ENCODE data around the gene PSMD3. TPM values are rescaled to one million over a fixed set of nuclear protein-coding genes. Genes with fewer than 3 reads are reported as not detected.

Gene PSMD3
- total and polyA plus RNA-seq, 2 of the 4 experiments (the other 2 are of a cell fraction), result 123 to 155 TPM

GRCh38 chr17:40032322-40033320 lies 52.0 kb downstream of the PSMD3 start (continued):
- TF ChIP-seq BHLHE40 (IDR thresholded peaks at IDR 0.05; ENCODE audit: low read depth, low read length), result no peak
- TF ChIP-seq RAD21 (IDR thresholded peaks at IDR 0.05; ENCODE audit: low read length), result no peak

DNA sequence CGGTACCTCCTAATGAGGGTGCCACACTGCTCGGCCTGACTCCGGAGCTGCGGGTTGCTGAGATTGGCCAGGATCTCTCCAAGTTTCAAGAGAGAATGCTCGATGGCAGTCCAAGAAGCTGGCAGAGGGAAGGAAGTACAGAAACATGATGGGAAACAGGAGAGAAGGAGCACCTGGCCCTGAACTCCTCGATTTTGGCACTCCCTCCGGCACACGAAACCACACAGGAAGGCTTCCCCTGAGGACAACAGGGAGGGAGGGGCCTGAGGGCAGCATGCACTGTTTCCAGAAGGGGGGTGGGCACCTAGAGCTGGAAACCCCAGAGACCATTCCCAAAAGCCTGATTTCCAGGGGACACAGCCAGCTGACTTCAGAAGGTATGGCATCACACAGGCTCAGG lies 52.7 kb downstream of the PSMD3 start:
- Histone ChIP-seq H3K27ac (ENCODE audit: insufficient read depth, low read length) (no peak overlapping the region), H2BK20ac (ENCODE audit: low read depth, low read length) (no peak overlapping the region), H2AFZ (replicated peaks; ENCODE audit: low read length, poor library complexity) (no peak overlapping the region), H2AK5ac (ENCODE audit: low read depth, low read length) (no peak overlapping the region), H3K4ac (ENCODE audit: low read depth, low read length) (no peak overlapping the region), H3K79me1 (ENCODE audit: low read depth in 1 of 2, low read length in 2 of 2) (peaks cover 4 to 12% of the 10 kb centered on the region in 2 experiments; a peak in 2 of 4 replicates), H2AK9ac (replicated peaks; ENCODE audit: low read depth, low read length, poor library complexity) (no peak overlapping the region), H3K14ac (replicated peaks; ENCODE audit: low read depth, low read length) (no peak overlapping the region), H3K4me2 (ENCODE audit: low read depth, low read length) (no peak overlapping the region), H3K23ac (ENCODE audit: low read depth, low read length) (no peak overlapping the region), H4K8ac (ENCODE audit: low read depth in 2 of 2, low read length in 2 of 2) (no peak overlapping the region), H3K27me3 (ENCODE audit: control insufficient read depth, insufficient read depth, low read length) (no peaks in the 10 kb centered on the region), H3K56ac (ENCODE audit: extremely low read depth, insufficient read depth, low read length) (no peak overlapping the region), H2BK5ac (ENCODE audit: low read depth, low read length, poor library complexity, severe bottlenecking) (no peak overlapping the region), H4K20me1 (ENCODE audit: insufficient read depth, low read length) (no peaks in the 10 kb centered on the region), H4K91ac (ENCODE audit: insufficient read depth, low read depth, low read length) (no peak overlapping the region), H3K36me3 (ENCODE audit: control insufficient read depth, insufficient read depth, low read length) (peaks cover 54% of the 10 kb centered on the region), H3K9ac (ENCODE audit: low read depth, low read length) (no peak overlapping the region), H2BK15ac (ENCODE audit: low read depth, low read length) (no peak overlapping the region), H3K4me3 (ENCODE audit: insufficient read depth, low read depth, low read length) (no peak overlapping the region), H3K4me1 (ENCODE audit: control insufficient read depth, insufficient read depth, low read length) (no peaks in the 10 kb centered on the region), H3K18ac (ENCODE audit: low read depth, low read length) (no peak overlapping the region), H3K9me1 (ENCODE audit: insufficient read depth, low read length) (no peaks in the 10 kb centered on the region), H3K9me3 (ENCODE audit: control insufficient read depth, insufficient read depth, low read length) (no peaks in the 10 kb centered on the region), H2BK120ac (ENCODE audit: low read depth, low read length) (no peak overlapping the region), H4K5ac (ENCODE audit: low read depth, low read length) (no peak overlapping the region)
- in situ Hi-C loops (cut with MboI; ENCODE audit: low sequenced_read_pairs), result no loop called here
- no peak for ATAC-seq (ENCODE audit: low read depth)
- intact Hi-C loops (cut with micrococcal nuclease), result no loop called here
- 100% methylated on average over 2 of the region's 8 CpGs; no CpG with 5 or more reads in 1 of the 2 experiments for WGBS, 2 experiments (ENCODE audit: extremely low coverage in 2 of 2, insufficient read length in 1 of 2)
- no TSS peak for BruUV-seq (replicated peaks)
- ChIA-PET CTCF (no interaction called here), POLR2A (ENCODE audit: unreplicated experiment) (no interaction called here)
- no peak for DNase-seq
- dilution Hi-C loops (cut with HindIII; ENCODE audit: low sequenced_read_pairs, unreplicated experiment), result no loop called here
- no peak for TF ChIP-seq POLR2A (IDR thresholded peaks at IDR 0.05; ENCODE audit: low read depth, low read length)
- no peak for TF ChIP-seq CHD1 (IDR thresholded peaks at IDR 0.05; ENCODE audit: low read depth, low read length)
- TF ChIP-seq BHLHE40 (IDR thresholded peaks at IDR 0.05; ENCODE audit: low read depth, low read length), result no peak
- TF ChIP-seq CEBPB (IDR thresholded peaks at IDR 0.05; ENCODE audit: low read depth, low read length), result no peak
- TF ChIP-seq NFE2L2 (IDR thresholded peaks at IDR 0.05; ENCODE audit: low read depth, low read length), result no peak
- no peak for TF ChIP-seq RAD21 (IDR thresholded peaks at IDR 0.05; ENCODE audit: low read length)
- TF ChIP-seq, protein P1, sequence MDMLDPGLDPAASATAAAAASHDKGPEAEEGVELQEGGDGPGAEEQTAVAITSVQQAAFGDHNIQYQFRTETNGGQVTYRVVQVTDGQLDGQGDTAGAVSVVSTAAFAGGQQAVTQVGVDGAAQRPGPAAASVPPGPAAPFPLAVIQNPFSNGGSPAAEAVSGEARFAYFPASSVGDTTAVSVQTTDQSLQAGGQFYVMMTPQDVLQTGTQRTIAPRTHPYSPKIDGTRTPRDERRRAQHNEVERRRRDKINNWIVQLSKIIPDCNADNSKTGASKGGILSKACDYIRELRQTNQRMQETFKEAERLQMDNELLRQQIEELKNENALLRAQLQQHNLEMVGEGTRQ (IDR thresholded peaks at IDR 0.05; ENCODE audit: low read depth, low read length), result no peak
- TF ChIP-seq MXI1 (IDR thresholded peaks at IDR 0.05; ENCODE audit: borderline replicate concordance, low read depth, low read length), result no peak
- TF ChIP-seq MAFK (IDR thresholded peaks at IDR 0.05; ENCODE audit: low read depth, low read length), result no peak
- TF ChIP-seq, protein P2, sequence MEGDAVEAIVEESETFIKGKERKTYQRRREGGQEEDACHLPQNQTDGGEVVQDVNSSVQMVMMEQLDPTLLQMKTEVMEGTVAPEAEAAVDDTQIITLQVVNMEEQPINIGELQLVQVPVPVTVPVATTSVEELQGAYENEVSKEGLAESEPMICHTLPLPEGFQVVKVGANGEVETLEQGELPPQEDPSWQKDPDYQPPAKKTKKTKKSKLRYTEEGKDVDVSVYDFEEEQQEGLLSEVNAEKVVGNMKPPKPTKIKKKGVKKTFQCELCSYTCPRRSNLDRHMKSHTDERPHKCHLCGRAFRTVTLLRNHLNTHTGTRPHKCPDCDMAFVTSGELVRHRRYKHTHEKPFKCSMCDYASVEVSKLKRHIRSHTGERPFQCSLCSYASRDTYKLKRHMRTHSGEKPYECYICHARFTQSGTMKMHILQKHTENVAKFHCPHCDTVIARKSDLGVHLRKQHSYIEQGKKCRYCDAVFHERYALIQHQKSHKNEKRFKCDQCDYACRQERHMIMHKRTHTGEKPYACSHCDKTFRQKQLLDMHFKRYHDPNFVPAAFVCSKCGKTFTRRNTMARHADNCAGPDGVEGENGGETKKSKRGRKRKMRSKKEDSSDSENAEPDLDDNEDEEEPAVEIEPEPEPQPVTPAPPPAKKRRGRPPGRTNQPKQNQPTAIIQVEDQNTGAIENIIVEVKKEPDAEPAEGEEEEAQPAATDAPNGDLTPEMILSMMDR (conservative IDR thresholded peaks at IDR 0.05; ENCODE audit: low read depth, low read length), result no peak
- no peak for TF ChIP-seq SMC3 (IDR thresholded peaks at IDR 0.05; ENCODE audit: low read depth, low read length)
- no peak for TF ChIP-seq FOS (IDR thresholded peaks at IDR 0.05; ENCODE audit: low read depth, low read length)
